Measurements from ENCODE around the gene NEBL. TPM values are rescaled to one million over a fixed set of nuclear protein-coding genes. Genes with fewer than 3 reads are reported as not detected.

NEBL gene
- total RNA-seq, 1 experiment from 2014 or later, result 13.0 TPM

Small RNA genes lying within 50 kb of the gene (small RNA-seq; reads per million reads assigned to genes)
- gene AL157398.1 (0 reads per million in 2 experiments), gene MTND1P21 (0 to 0.06 reads per million in 2 experiments)
